GM21528 (cell line): ENCODE results near the gene RANBP3.

Source experiments
- ATAC-seq: cut with Tn5 transposase; IDR thresholded peaks from one replicate; pipeline ENCODE4 v1.9.1; 2021; ENCODE audit warnings: mild to moderate bottlenecking, moderate library complexity; ENCODE audit not compliant: unreplicated experiment, low FRiP score

Gene RANBP3

GRCh38 chr19:5908773-5909442, 69.0 kb downstream of the RANBP3 start:
- ATAC-seq = no peak

GRCh38 chr19:5907241-5907640, 70.7 kb downstream of the RANBP3 start:
- no peak for ATAC-seq

GRCh38 chr19:5905114-5905778, 72.7 kb downstream of the RANBP3 start:
- ATAC-seq = no peak

GRCh38 chr19:5904352-5905113, 73.4 kb downstream of the RANBP3 start, which contains the start of gene VMAC:
VMAC (plus strand) TSS chr19:5904872; CDS start chr19:5904891, 19 bp downstream.
- peak; percentile 76 for ATAC-seq

- peak; percentile 39 for ATAC-seq
These were observed 74.2 kb downstream of the RANBP3 start, which contains the start of gene NDUFA11 for GRCh38 chr19:5903624-5904351. NDUFA11 (minus strand) TSS chr19:5903790; CDS start chr19:5903708, 82 bp downstream.

- no peak for ATAC-seq
These were observed 74.8 kb downstream of the RANBP3 start for GRCh38 chr19:5903056-5903623.

GRCh38 chr19:5900976-5901375, 77.0 kb downstream of the RANBP3 start:
- no peak for ATAC-seq

- no peak for ATAC-seq
These were observed 78.0 kb downstream of the RANBP3 start for GRCh38 chr19:5899728-5900526.

GRCh38 chr19:5897189-5897969, 80.6 kb downstream of the RANBP3 start:
- no peak for ATAC-seq

- no peak for ATAC-seq
These were observed 81.4 kb downstream of the RANBP3 start for GRCh38 chr19:5896365-5897076.

GRCh38 chr19:5895890-5896289, 82.0 kb downstream of the RANBP3 start:
- ATAC-seq = no peak

GRCh38 chr19:5895409-5895808, 82.5 kb downstream of the RANBP3 start:
- no peak for ATAC-seq

GRCh38 chr19:5894704-5895349, 83.1 kb downstream of the RANBP3 start:
- ATAC-seq = no peak

GRCh38 chr19:5893907-5894703, 83.8 kb downstream of the RANBP3 start:
- ATAC-seq = no peak

GRCh38 chr19:5893296-5893903, 84.5 kb downstream of the RANBP3 start:
- ATAC-seq = no peak

- no peak for ATAC-seq
These were observed 85.1 kb downstream of the RANBP3 start for GRCh38 chr19:5892772-5893275.
